Esophagus mucosa (tissue), 1 donor: ENCODE results near the gene SNX8. TPM values are rescaled to one million over a fixed set of nuclear protein-coding genes. Genes with fewer than 3 reads are reported as not detected.
"Not testable (repeated sequence)": the region's sequence is repeated elsewhere in the genome, so short reads cannot be mapped to it uniquely, and the experiment has no call there.

ENCODE experiments used
- ATAC-seq: fragments of 200-7000 bp; cut with Tn5 transposase; one replicate; pipeline ENCODE4 v1.9.1; 2020
- total RNA-seq: library from RNA; stranded (reverse); gene quantifications from one replicate; pipeline ENCODE4 v1.2.4, GENCODE V29; 2023
- donor health status: DM: yes; HTN: yes; CAD: no.

SNX8 gene
- total RNA-seq, 1 donor from 2014 or later, result 21.7 TPM

- no peak for ATAC-seq
These were observed 12.7 kb upstream of the SNX8 start for GRCh38 chr7:2326951-2327350.

GRCh38 chr7:2325162-2325561 is 10.9 kb upstream of the SNX8 start:
- no peak for ATAC-seq

GRCh38 chr7:2321020-2321419 is 6.8 kb upstream of the SNX8 start:
- peak; percentile 38 for ATAC-seq

GRCh38 chr7:2317556-2318293 is 3.5 kb upstream of the SNX8 start:
- ATAC-seq, result no peak

DNA sequence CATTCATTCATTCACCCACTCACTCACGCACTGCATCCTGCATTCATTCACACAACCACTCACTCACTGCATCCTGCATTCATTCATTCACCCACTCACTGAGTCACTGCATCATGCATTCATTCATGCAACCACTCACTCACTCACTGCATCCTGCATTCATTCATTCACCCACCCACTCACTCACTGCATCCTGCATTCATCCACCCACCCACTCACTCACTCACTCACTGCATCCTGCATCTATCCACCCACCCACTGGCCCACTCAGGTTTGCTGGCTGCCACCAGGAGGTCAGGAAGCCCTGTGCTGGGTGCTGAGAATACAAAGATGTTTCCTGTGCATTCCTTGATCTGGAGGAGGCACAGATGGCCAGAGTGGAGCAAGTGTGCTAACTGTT is 2.3 kb upstream of the SNX8 start:
- ATAC-seq, result no peak

GRCh38 chr7:2315787-2316186 is 1.5 kb upstream of the SNX8 start:
- no peak for ATAC-seq

DNA sequence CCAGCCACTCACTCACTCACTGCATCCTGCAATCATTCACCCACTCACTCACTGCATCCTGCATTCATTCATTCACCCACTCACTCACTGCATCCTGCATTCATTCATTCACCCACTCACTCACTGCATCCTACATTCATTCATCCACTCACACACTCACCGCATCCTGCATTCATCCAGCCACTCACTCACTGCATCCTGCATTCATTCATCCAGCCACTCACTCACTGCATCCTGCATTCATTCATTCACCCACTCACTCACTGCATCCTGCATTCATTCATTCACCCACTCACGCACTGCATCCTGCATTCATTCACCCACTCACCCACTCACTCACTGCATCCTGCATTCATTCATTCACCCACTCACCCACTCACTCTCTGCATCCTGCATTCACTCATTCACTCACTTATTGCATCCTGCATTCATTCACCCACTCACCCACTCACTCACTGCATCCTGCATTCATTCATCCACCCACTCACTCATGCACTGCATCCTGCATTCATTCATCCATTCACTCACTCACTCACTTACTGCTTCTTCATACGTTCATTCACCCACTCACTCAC is 802 bp upstream of the SNX8 start:
- ATAC-seq, result not testable (repeated sequence)

DNA sequence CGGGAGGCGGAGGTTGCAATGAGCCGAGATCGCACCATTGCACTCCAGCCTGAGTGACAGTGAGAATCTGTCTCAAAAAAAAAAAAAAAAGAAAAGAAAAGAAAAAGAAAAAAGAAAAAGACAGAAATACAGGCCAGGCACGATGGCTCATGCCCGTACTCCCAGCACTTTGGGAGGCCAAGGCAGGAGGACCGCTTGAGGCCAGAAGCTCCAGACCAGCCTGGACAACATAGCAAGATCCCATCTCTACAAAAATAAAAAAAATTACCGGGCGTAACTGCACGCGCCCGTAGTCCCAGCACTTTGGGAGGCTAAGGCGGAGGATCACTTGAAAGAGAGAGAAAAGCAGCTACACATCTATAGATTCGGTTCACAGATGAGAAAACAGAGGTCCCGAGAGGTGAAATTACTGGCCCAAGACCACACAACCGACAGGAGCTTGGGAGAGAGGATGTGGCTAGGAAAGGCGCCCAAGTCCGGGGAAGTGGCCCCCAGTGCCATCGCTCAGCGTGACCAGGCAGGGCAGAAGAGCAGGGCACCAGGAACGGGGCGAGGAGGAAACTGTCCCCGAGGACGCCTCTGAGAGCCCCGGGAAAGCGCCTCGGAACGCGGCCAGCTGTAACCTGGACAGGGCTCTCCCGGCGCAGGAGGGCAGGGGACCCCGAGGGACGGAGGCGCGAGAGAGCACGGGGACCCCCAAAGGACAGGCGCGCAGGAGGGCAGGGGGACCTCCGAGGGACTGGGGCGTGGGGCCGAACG is 612 bp downstream of the SNX8 start:
- ATAC-seq, result no peak

DNA sequence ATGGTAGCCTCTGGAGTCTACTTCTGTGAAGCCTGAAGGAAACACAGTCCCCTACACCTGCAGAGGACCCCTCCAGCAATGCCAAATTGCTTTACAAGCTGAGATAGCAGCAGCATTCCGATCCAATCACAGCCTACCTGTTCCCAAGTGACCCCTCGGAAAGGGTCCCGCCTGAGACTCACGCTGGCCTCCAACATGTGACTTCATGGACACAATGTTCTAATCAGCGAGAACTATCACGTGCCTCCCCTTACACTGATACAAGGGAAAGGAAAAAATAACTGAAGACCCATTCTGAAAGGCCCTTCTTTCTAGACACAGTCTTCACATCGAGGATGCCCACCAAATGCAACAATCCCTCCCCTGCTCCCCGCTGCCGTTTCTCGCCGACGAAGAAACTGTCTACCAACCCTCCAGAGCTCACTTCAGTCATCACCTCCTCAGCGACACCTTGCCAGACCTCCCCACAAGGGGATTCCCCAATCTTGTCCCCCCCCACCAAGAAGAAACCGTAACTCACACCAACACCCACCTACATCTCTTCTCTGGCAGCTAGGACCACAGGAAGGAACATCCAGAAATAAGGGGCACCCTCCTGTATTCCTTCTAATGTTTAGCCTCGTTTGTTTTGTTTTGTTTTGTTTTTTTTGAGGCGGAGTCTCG is 1.8 kb downstream of the SNX8 start:
- ATAC-seq, result no peak

GRCh38 chr7:2309889-2310331 is 4.3 kb downstream of the SNX8 start:
- no peak for ATAC-seq

DNA sequence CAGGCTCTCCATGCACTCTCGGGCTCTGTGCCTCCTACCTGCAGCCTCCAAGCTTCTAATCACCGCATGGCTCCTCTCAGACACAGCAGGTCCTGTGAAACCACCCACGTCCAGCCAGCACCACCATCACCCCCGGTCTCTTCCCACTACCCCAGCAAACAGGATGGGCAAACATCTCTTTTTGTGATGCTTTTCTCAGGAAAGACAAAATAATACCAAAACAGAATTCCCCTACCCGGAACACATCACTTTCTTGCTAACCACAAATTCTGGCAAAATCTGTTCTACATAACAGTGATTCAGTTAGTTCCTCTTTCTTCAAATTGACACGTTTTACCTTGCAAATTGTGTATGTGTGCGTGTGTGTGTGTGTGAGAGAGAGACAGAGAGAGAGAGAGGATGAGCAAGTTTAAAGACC is 6.5 kb downstream of the SNX8 start:
- no peak for ATAC-seq

DNA sequence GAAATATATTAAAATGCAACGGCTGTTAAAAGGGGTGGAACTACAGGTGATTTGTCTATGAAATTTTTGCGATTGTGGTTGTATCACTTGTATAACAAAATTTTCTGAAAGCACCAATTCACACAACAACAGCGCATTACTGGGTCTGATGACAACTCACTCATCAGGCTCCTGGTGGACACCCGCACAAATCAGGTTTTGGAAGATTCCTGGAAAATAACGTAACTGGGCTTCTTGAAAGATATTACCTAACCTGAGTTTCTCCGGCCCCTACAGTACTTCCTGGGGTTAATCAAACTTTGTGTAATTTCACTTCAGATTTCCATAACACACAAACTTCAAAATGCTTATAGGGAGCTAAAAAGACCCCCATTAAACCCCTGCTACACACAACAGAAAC is 7.6 kb downstream of the SNX8 start:
- no peak for ATAC-seq

DNA sequence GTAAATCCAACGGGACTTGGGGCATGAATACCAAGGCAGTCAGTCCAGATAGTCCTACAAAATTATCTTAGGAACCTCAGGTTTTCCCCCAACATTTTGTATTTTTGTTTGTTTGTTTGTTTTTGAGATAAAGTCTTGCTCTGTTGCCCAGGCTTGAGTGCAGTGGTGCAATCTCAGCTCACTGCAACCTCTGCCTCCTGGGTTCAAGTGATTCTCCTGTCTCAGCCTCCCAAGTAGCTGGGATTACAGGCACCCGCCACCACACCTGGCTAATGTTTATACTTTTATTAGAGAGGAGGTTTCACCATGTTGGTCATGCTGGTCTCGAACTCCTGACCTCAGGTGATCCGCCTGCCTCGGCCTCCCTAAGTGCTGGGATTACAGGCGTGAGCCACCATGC is 9.0 kb downstream of the SNX8 start:
- ATAC-seq, result not testable (repeated sequence)

- ATAC-seq, result not testable (repeated sequence)
These were observed 10.7 kb downstream of the SNX8 start for GRCh38 chr7:2303520-2303919.

DNA sequence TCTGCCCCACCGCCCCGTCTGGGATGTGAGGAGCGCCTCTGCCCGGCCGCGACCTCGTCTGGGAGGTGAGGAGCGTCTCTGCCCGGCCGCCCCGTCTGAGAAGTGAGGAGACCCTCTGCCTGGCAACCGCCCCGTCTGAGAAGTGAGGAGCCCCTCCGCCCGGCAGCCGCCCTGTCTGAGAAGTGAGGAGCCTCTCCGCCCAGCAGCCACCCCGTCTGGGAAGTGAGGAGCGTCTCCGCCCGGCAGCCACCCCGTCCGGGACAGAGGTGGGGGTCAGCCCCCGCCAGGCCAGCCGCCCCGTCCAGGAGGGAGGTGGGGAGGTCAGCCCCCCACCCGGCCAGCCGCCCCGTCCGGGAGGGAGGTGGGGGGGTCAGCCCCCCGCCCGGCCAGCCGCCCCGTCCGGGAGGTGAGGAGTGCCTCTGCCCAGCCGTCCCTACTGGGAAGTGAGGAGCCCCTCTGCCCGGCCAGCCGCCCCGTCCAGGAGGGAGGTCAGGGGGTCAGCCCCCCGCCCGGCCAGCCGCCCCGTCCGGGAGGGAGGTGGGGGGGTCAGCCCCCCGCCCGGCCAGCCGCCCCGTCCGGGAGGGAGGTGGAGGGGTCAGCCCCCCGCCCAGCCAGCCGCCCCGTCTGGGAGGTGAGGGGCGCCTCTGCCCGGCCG is 11.4 kb downstream of the SNX8 start:
- not testable (repeated sequence) for ATAC-seq

DNA sequence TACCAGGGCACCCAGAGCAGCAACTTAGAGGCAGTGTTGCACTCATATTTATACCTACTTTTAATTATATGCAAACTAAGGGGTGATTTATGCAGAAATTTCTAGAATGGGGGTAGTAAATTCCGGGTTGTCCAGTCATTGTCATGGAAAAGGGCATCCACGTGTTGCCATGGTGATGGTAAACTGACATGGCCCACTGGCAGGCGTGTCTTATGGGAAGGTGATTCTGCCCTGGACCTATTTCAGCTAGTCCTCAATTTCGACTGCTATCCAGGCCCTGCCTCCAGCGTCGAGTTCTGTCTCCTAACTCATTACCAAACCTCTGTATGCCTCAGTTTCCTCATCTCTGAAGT is 12.8 kb downstream of the SNX8 start:
- no peak for ATAC-seq

GRCh38 chr7:2299870-2300512 is 14.2 kb downstream of the SNX8 start:
- ATAC-seq, result no peak

GRCh38 chr7:2299131-2299829 is 15.0 kb downstream of the SNX8 start:
- ATAC-seq, result peak; percentile 50

GRCh38 chr7:2296832-2297231 is 17.4 kb downstream of the SNX8 start:
- no peak for ATAC-seq

GRCh38 chr7:2295936-2296620 is 18.2 kb downstream of the SNX8 start:
- no peak for ATAC-seq

- ATAC-seq, result no peak
These were observed 23.4 kb downstream of the SNX8 start for GRCh38 chr7:2290877-2291276.
